ENCODE measurements around the gene C1orf210.

GRCh38 chr1:43318831-43319230 is 33.5 kb upstream of the C1orf210 start:
- TF ChIP-seq CTCF (IDR thresholded peaks at IDR 0.05) (no peak), POLR2A (IDR thresholded peaks at IDR 0.05) (no peak)
